Measurements from ENCODE around the gene CSDE1. TPM values are rescaled to one million over a fixed set of nuclear protein-coding genes. Genes with fewer than 3 reads are reported as not detected.

CSDE1 gene
- total RNA-seq, 1 experiment from 2014 or later: 403 TPM

DNA sequence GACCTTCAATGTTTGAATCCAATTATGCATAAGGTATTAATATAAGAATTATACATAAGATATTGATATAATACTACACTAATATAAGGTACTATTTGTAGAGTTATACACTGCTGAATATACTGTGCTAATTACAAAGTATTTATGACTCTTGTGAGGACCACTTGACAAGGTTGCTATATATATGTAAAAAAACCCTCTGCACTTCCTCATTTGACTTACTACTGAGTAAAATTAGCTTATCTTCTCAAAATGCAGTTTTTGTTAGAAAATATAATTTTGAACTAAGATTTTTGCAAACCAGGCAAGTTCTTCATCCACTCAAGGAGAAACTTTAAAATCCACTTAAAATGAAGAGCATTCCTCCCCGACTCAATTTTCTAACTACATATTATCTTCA, 14.2 kb upstream of the CSDE1 start:
- H3K4me3 ChIP-seq (ENCODE audit: low read depth, low read length): no peak overlapping the region
- Mint-ChIP-seq H3K4me3 (ENCODE audit: unreplicated experiment) (no peak overlapping the region), H3K36me3 (ENCODE audit: insufficient read depth, unreplicated experiment) (peaks cover 9% of the 10 kb centered on the region), H3K27me3 (ENCODE audit: insufficient read depth, unreplicated experiment) (no peaks in the 10 kb centered on the region), H3K4me1 (ENCODE audit: low read depth, unreplicated experiment) (no peaks in the 10 kb centered on the region), H3K27ac (ENCODE audit: unreplicated experiment) (no peak overlapping the region), H3K9me3 (ENCODE audit: unreplicated experiment) (no peaks in the 10 kb centered on the region)
- H3K4me1 ChIP-seq: no peaks in the 10 kb centered on the region
- POLR2A ChIA-PET: no interaction called here
- TF ChIP-seq, protein P1, sequence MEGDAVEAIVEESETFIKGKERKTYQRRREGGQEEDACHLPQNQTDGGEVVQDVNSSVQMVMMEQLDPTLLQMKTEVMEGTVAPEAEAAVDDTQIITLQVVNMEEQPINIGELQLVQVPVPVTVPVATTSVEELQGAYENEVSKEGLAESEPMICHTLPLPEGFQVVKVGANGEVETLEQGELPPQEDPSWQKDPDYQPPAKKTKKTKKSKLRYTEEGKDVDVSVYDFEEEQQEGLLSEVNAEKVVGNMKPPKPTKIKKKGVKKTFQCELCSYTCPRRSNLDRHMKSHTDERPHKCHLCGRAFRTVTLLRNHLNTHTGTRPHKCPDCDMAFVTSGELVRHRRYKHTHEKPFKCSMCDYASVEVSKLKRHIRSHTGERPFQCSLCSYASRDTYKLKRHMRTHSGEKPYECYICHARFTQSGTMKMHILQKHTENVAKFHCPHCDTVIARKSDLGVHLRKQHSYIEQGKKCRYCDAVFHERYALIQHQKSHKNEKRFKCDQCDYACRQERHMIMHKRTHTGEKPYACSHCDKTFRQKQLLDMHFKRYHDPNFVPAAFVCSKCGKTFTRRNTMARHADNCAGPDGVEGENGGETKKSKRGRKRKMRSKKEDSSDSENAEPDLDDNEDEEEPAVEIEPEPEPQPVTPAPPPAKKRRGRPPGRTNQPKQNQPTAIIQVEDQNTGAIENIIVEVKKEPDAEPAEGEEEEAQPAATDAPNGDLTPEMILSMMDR (IDR thresholded peaks at IDR 0.05; ENCODE audit: insufficient read depth in 1 of 2, low read depth in 1 of 2, low read length in 1 of 2, severe bottlenecking in 1 of 2, unreplicated experiment in 1 of 2): no peak
- DNase-seq: no peak
- no peaks in the 10 kb centered on the region for H3K36me3 ChIP-seq (ENCODE audit: control insufficient read depth, insufficient read depth, low read length)
- H3K9me3 ChIP-seq: no peaks in the 10 kb centered on the region
- BruUV-seq (replicated peaks): no TSS peak
- H3K27me3 ChIP-seq (replicated peaks; ENCODE audit: control insufficient read depth, insufficient read depth, low read length): no peaks in the 10 kb centered on the region
- intact Hi-C loops (cut with micrococcal nuclease; ENCODE audit: unreplicated experiment): no loop called here
- CTCF ChIA-PET: no interaction called here

DNA sequence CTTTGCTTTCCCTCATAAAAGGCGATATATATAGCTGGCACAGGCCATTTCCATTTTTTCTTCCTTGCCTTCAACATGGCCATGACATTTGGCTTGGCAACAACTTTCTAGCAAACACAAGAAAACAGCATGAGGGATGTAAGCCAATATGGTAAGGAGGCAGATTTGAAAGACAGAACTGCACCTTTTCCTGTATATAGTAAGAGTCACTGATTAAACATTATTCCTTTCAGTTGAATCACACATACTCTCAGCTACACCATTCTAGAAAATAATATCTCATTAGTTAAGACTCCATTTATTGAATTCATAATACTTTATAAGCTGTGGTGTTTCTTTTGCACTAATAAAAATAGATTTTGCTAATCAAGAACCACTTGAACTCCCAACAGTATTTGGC, 13.2 kb upstream of the CSDE1 start:
- Histone ChIP-seq H3K27me3 (replicated peaks; ENCODE audit: control insufficient read depth, insufficient read depth, low read length) (no peaks in the 10 kb centered on the region), H3K4me1 (no peaks in the 10 kb centered on the region), H3K36me3 (ENCODE audit: control insufficient read depth, insufficient read depth, low read length) (no peaks in the 10 kb centered on the region), H3K9me3 (no peaks in the 10 kb centered on the region), H3K4me3 (ENCODE audit: low read depth, low read length) (no peak overlapping the region)
- Mint-ChIP-seq H3K9me3 (ENCODE audit: unreplicated experiment) (no peaks in the 10 kb centered on the region), H3K27ac (ENCODE audit: unreplicated experiment) (no peak overlapping the region), H3K4me1 (ENCODE audit: low read depth, unreplicated experiment) (no peaks in the 10 kb centered on the region), H3K36me3 (ENCODE audit: insufficient read depth, unreplicated experiment) (peaks cover 9% of the 10 kb centered on the region), H3K27me3 (ENCODE audit: insufficient read depth, unreplicated experiment) (no peaks in the 10 kb centered on the region), H3K4me3 (ENCODE audit: unreplicated experiment) (no peak overlapping the region)
- intact Hi-C loops (cut with micrococcal nuclease; ENCODE audit: unreplicated experiment): no loop called here
- TF ChIP-seq, protein P1 (IDR thresholded peaks at IDR 0.05; ENCODE audit: insufficient read depth in 1 of 2, low read depth in 1 of 2, low read length in 1 of 2, severe bottlenecking in 1 of 2, unreplicated experiment in 1 of 2): no peak
- ChIA-PET CTCF (no interaction called here), POLR2A (no interaction called here)
- no TSS peak for BruUV-seq (replicated peaks)
- DNase-seq: no peak

DNA sequence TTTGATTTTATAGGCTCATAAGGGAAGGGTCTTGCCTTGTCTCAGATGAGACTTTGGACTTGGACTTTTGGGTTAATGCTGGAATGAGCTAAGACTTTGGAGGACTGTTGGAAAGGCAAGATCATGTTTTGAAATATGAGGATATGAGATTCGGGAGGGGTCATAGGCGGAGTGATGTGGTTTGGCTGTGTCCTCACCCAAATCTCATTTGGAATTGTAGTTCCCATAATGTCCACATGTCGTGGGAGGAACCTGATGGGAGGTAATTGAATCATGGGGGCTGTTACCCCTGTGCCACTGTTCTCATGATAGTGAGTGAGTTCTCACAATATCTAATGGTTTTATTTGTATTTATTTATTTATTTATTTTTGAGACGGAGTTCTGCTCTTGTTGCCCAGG, 6.9 kb upstream of the CSDE1 start:
- ChIA-PET CTCF (no interaction called here), POLR2A (no interaction called here)
- Histone ChIP-seq H3K4me3 (ENCODE audit: low read depth, low read length) (no peak overlapping the region), H3K9me3 (no peaks in the 10 kb centered on the region), H3K36me3 (ENCODE audit: control insufficient read depth, insufficient read depth, low read length) (no peaks in the 10 kb centered on the region), H3K4me1 (no peaks in the 10 kb centered on the region), H3K27me3 (replicated peaks; ENCODE audit: control insufficient read depth, insufficient read depth, low read length) (no peaks in the 10 kb centered on the region)
- no peak overlapping the region for H3K27ac Mint-ChIP-seq (ENCODE audit: unreplicated experiment)
- BruUV-seq (replicated peaks): no TSS peak
- no peaks in the 10 kb centered on the region for H3K36me3 Mint-ChIP-seq (ENCODE audit: insufficient read depth, unreplicated experiment)
- H3K4me3 Mint-ChIP-seq (ENCODE audit: unreplicated experiment): no peak overlapping the region
- TF ChIP-seq, protein P1 (IDR thresholded peaks at IDR 0.05; ENCODE audit: insufficient read depth in 1 of 2, low read depth in 1 of 2, low read length in 1 of 2, severe bottlenecking in 1 of 2, unreplicated experiment in 1 of 2): no peak
- H3K4me1 Mint-ChIP-seq (ENCODE audit: low read depth, unreplicated experiment): no peaks in the 10 kb centered on the region
- H3K27me3 Mint-ChIP-seq (ENCODE audit: insufficient read depth, unreplicated experiment): no peaks in the 10 kb centered on the region
- intact Hi-C loops (cut with micrococcal nuclease; ENCODE audit: unreplicated experiment): no loop called here
- no peak for DNase-seq
- no peaks in the 10 kb centered on the region for H3K9me3 Mint-ChIP-seq (ENCODE audit: unreplicated experiment)

Data from Caco-2 (cell line).